Transverse colon (tissue), 4 donors: Measurements from ENCODE around the gene IL17RD.

ENCODE experiments used
- POLR2A ChIP-seq: fragments of 450-650 bp; IDR thresholded peaks from one replicate; pipeline ENCODE4 v1.6.1; 2016; ENCODE audit warnings: antibody characterized with exemption, mild to moderate bottlenecking, moderate library complexity
- POLR2AphosphoS5 ChIP-seq, 3 donors: sonication (generic); formaldehyde crosslinking; IDR thresholded peaks; one replicate each; pipeline ENCODE4 v1.6.1; 2016; ENCODE audit warnings: antibody characterized with exemption in 3 of 3
- TF ChIP-seq, protein P1 (sequence below), 5 experiments: fragments of 200-600 bp in 3 of 5; fragments of 450-650 bp in 2 of 5; sonication (generic) in 3 of 5; IDR thresholded peaks; 1 replicate in 2 of 5; 2 replicates in 3 of 5; pipeline ENCODE4 v1.5.1; 2016 to 2017; ENCODE audit warnings: antibody characterized with exemption in 5 of 5, inconsistent platforms in 3 of 5, mild to moderate bottlenecking in 2 of 5, moderate library complexity in 1 of 5

DNA sequence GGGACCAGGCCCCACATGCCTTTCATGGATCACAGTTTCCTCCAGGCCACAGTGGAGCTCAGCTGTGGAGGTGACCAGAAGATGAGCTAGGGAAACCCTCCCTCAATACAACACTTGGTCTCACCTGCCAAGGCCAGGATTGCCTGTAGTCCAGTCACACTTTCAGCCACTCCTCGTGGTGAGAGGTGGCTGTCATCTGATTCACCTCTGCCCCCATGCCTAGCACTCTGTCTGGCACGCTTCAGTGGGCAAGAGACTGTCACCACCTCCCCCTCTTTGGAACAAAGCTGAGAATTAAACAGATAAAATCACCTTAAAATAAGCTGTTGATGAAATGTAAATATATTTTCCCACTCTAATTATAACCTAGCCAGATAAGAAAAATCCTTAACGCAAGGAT, 4.0 kb upstream of the IL17RD start:
- TF ChIP-seq POLR2AphosphoS5 (IDR thresholded peaks at IDR 0.05) (no peak), POLR2A (no peak)
- TF ChIP-seq, protein P1, sequence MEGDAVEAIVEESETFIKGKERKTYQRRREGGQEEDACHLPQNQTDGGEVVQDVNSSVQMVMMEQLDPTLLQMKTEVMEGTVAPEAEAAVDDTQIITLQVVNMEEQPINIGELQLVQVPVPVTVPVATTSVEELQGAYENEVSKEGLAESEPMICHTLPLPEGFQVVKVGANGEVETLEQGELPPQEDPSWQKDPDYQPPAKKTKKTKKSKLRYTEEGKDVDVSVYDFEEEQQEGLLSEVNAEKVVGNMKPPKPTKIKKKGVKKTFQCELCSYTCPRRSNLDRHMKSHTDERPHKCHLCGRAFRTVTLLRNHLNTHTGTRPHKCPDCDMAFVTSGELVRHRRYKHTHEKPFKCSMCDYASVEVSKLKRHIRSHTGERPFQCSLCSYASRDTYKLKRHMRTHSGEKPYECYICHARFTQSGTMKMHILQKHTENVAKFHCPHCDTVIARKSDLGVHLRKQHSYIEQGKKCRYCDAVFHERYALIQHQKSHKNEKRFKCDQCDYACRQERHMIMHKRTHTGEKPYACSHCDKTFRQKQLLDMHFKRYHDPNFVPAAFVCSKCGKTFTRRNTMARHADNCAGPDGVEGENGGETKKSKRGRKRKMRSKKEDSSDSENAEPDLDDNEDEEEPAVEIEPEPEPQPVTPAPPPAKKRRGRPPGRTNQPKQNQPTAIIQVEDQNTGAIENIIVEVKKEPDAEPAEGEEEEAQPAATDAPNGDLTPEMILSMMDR (IDR thresholded peaks at IDR 0.05), result no peak
